Stomach (tissue), 4 donors: ENCODE results near the gene C10orf71.

Source experiments
- EP300 ChIP-seq: sonication (generic); formaldehyde crosslinking; IDR thresholded peaks from one replicate; pipeline ENCODE4 v1.6.1; 2017; ENCODE audit warnings: antibody characterized with exemption
- POLR2A ChIP-seq, 4 donors: fragments of 450-650 bp; IDR thresholded peaks; one replicate each; pipeline ENCODE4 v1.6.1; 2016; ENCODE audit warnings: antibody characterized with exemption in 4 of 4, control low read depth in 2 of 4, mild to moderate bottlenecking in 1 of 4, moderate library complexity in 1 of 4
- TF ChIP-seq, protein P1 (sequence below), 7 experiments: fragments of 450-650 bp in 4 of 7; fragments of 200-600 bp in 3 of 7; sonication (generic) in 3 of 7; IDR thresholded peaks; one replicate each; pipeline ENCODE4 v1.5.1; 2016 to 2019; ENCODE audit warnings: antibody characterized with exemption in 7 of 7, control low read depth in 2 of 7, mild to moderate bottlenecking in 1 of 7

- TF ChIP-seq, protein P1, sequence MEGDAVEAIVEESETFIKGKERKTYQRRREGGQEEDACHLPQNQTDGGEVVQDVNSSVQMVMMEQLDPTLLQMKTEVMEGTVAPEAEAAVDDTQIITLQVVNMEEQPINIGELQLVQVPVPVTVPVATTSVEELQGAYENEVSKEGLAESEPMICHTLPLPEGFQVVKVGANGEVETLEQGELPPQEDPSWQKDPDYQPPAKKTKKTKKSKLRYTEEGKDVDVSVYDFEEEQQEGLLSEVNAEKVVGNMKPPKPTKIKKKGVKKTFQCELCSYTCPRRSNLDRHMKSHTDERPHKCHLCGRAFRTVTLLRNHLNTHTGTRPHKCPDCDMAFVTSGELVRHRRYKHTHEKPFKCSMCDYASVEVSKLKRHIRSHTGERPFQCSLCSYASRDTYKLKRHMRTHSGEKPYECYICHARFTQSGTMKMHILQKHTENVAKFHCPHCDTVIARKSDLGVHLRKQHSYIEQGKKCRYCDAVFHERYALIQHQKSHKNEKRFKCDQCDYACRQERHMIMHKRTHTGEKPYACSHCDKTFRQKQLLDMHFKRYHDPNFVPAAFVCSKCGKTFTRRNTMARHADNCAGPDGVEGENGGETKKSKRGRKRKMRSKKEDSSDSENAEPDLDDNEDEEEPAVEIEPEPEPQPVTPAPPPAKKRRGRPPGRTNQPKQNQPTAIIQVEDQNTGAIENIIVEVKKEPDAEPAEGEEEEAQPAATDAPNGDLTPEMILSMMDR (IDR thresholded peaks at IDR 0.05) = no peak
- TF ChIP-seq EP300 (no peak), POLR2A (IDR thresholded peaks at IDR 0.05) (no peak)
Observed at GRCh38 chr10:49268185-49268584, 30.8 kb upstream of the C10orf71 start.
